GM12892 (cell line): ENCODE data around the gene WASF2.

Experiments used
- POLR2A ChIP-seq: IDR thresholded peaks from 2 replicates; pipeline ENCODE4 v1.6.1; 2011; ENCODE audit warnings: low read depth, low read length, control low read depth
- POLR2AphosphoS5 ChIP-seq: IDR thresholded peaks from 2 replicates; pipeline ENCODE4 v1.6.1; 2011; ENCODE audit warnings: low read depth, low read length, control low read depth
- TAF1 ChIP-seq: IDR thresholded peaks from 2 replicates; pipeline ENCODE4 v1.6.1; 2011; ENCODE audit warnings: low read depth, mild to moderate bottlenecking, control low read depth, low read length, borderline replicate concordance

- TF ChIP-seq POLR2A (no peak), POLR2AphosphoS5 (no peak), TAF1 (no peak)
Observed at GRCh38 chr1:27518808-27519207, 28.8 kb upstream of the WASF2 start.
